GM23338 (cell line): Measurements from ENCODE around the gene TMEM147. TPM values are rescaled to one million over a fixed set of nuclear protein-coding genes. Genes with fewer than 3 reads are reported as not detected.
A peak's percentile ranks its signal among the peaks of the same experiment; 100 is the strongest.

Experiments used
- ATAC-seq: fragments of 200-7000 bp; cut with Tn5 transposase; 3 replicates; pipeline ENCODE4 v1.9.1; 2020
- DNase-seq: peaks from one replicate; pipeline ENCODE4 v3.0.0-alpha.2; 2015; ENCODE audit warnings: low spot score
- H2AFZ ChIP-seq: fragments of 200-600 bp; sonication (generic); 2 replicates; pipeline ENCODE4 v1.8.0; 2016; ENCODE audit warnings: antibody characterized with exemption, mild to moderate bottlenecking, moderate library complexity
- H3F3A ChIP-seq: fragments of 200-600 bp; sonication (generic); replicated peaks from 2 replicates; pipeline ENCODE4 v1.8.0; 2017; ENCODE audit warnings: antibody characterized with exemption, mixed run types, low read depth
- H3K27ac ChIP-seq: fragments of 200-600 bp; sonication (generic); 2 replicates; pipeline ENCODE4 v1.6.1; 2016; ENCODE audit warnings: low read depth
- H3K27me3 ChIP-seq: fragments of 200-600 bp; sonication (generic); 2 replicates; pipeline ENCODE4 v1.8.0; 2016; ENCODE audit warnings: mild to moderate bottlenecking, mixed run types, moderate library complexity; ENCODE audit not compliant: insufficient read depth
- H3K36me3 ChIP-seq: fragments of 200-600 bp; sonication (generic); 2 replicates; pipeline ENCODE4 v1.8.0; 2016; ENCODE audit warnings: mild to moderate bottlenecking; ENCODE audit not compliant: insufficient read depth
- H3K4me1 ChIP-seq: fragments of 200-600 bp; sonication (generic); 2 replicates; pipeline ENCODE4 v1.8.0; 2016; ENCODE audit warnings: mild to moderate bottlenecking, moderate library complexity; ENCODE audit not compliant: insufficient read depth
- H3K4me2 ChIP-seq: fragments of 200-600 bp; sonication (generic); 2 replicates; pipeline ENCODE4 v1.7.1; 2017; ENCODE audit warnings: mixed run types
- H3K4me3 ChIP-seq: fragments of 200-600 bp; sonication (generic); 2 replicates; pipeline ENCODE4 v1.6.1; 2016; ENCODE audit warnings: mixed run types
- H3K79me2 ChIP-seq: fragments of 200-600 bp; sonication (generic); replicated peaks from 2 replicates; pipeline ENCODE4 v1.8.0; 2017; ENCODE audit warnings: mild to moderate bottlenecking; ENCODE audit not compliant: insufficient read depth
- H3K9me2 ChIP-seq: fragments of 200-600 bp; sonication (generic); 2 replicates; pipeline ENCODE4 v1.8.0; 2017; ENCODE audit not compliant: insufficient read depth
- H4K20me1 ChIP-seq: fragments of 200-600 bp; sonication (generic); replicated peaks from 2 replicates; pipeline ENCODE4 v1.8.0; 2017; ENCODE audit warnings: mild to moderate bottlenecking; ENCODE audit not compliant: insufficient read depth
- H3K27ac Mint-ChIP-seq: 2 replicates; pipeline ENCODE4 v1.8.0; 2020; ENCODE audit warnings: inconsistent platforms, mild to moderate bottlenecking, moderate library complexity, mixed read lengths
- H3K27me3 Mint-ChIP-seq: 3 replicates; pipeline ENCODE4 v1.8.0; 2022; ENCODE audit warnings: low read depth, mild to moderate bottlenecking, moderate library complexity, mixed read lengths, inconsistent platforms; ENCODE audit not compliant: insufficient read depth, poor library complexity
- H3K36me3 Mint-ChIP-seq: 3 replicates; pipeline ENCODE4 v1.8.0; 2021; ENCODE audit warnings: low read depth, mild to moderate bottlenecking, inconsistent platforms, moderate library complexity, mixed read lengths
- H3K4me1 Mint-ChIP-seq: 3 replicates; pipeline ENCODE4 v1.8.0; 2020; ENCODE audit warnings: mild to moderate bottlenecking, inconsistent platforms, mixed read lengths
- H3K4me3 Mint-ChIP-seq: 3 replicates; pipeline ENCODE4 v1.8.0; 2021; ENCODE audit warnings: moderate library complexity, mild to moderate bottlenecking, inconsistent platforms, mixed read lengths
- H3K9me3 Mint-ChIP-seq: 3 replicates; pipeline ENCODE4 v1.8.0; 2020; ENCODE audit warnings: moderate library complexity, mild to moderate bottlenecking, inconsistent platforms, mixed read lengths
- CREB1 ChIP-seq: fragments of 250-450 bp; sonication (Bioruptor Pico); IDR thresholded peaks from 2 replicates; pipeline ENCODE4 v1.5.0; 2020; ENCODE audit warnings: low read depth, mild to moderate bottlenecking, moderate library complexity
- CTCF ChIP-seq, 2 experiments: fragments of 200-600 bp in 1 of 2; sonication (generic) in 1 of 2; conservative IDR thresholded peaks; 2 replicates each; pipeline versions ENCODE4 v1.5.1 to v1.6.1; 2016 to 2017; ENCODE audit warnings: antibody characterized with exemption in 2 of 2, low read depth in 2 of 2, mild to moderate bottlenecking in 2 of 2, moderate library complexity in 1 of 2
- ETS1 ChIP-seq: IDR thresholded peaks from 2 replicates; pipeline ENCODE4 v1.6.1; 2016; ENCODE audit warnings: antibody characterized with exemption
- EZH2 ChIP-seq: fragments of 200-600 bp; sonication (generic); IDR thresholded peaks from one replicate; pipeline ENCODE4 v1.8.0; 2017; ENCODE audit warnings: antibody characterized with exemption, mild to moderate bottlenecking, low read depth; ENCODE audit not compliant: unreplicated experiment
- EZH2phosphoT487 ChIP-seq: fragments of 200-600 bp; sonication (generic); IDR thresholded peaks from one replicate; pipeline ENCODE4 v1.8.1; 2018; ENCODE audit warnings: antibody characterized with exemption; ENCODE audit not compliant: unreplicated experiment
- JUNB ChIP-seq: IDR thresholded peaks from one replicate; pipeline ENCODE4 v1.6.1; 2016; ENCODE audit warnings: antibody characterized with exemption; ENCODE audit not compliant: unreplicated experiment
- NANOG ChIP-seq: IDR thresholded peaks from 2 replicates; pipeline ENCODE4 v1.6.1; 2016; ENCODE audit warnings: antibody characterized with exemption, borderline replicate concordance
- POLR2AphosphoS5 ChIP-seq: IDR thresholded peaks from 2 replicates; pipeline ENCODE4 v1.6.1; 2016; ENCODE audit warnings: antibody characterized with exemption, low read depth
- REST ChIP-seq: IDR thresholded peaks from one replicate; pipeline ENCODE4 v1.6.1; 2018; ENCODE audit warnings: antibody characterized with exemption; ENCODE audit not compliant: unreplicated experiment
- STAT1 ChIP-seq: IDR thresholded peaks from one replicate; pipeline ENCODE4 v1.6.1; 2016; ENCODE audit warnings: antibody characterized with exemption; ENCODE audit not compliant: unreplicated experiment
- ZNF114 ChIP-seq: fragments of 250-450 bp; sonication (Bioruptor Pico); IDR thresholded peaks from 2 replicates; pipeline ENCODE4 v1.5.0; 2020; ENCODE audit warnings: mild to moderate bottlenecking, moderate library complexity
- ZNF331 ChIP-seq: fragments of 250-450 bp; sonication (Bioruptor Pico); IDR thresholded peaks from 2 replicates; pipeline ENCODE4 v1.5.0; 2020; ENCODE audit warnings: low read depth, mild to moderate bottlenecking, moderate library complexity
- ZNF462 ChIP-seq: fragments of 250-450 bp; sonication (Bioruptor Pico); IDR thresholded peaks from 2 replicates; pipeline ENCODE4 v1.5.0; 2020; ENCODE audit warnings: mild to moderate bottlenecking, moderate library complexity
- polyA plus RNA-seq: library from polyadenylated mRNA; unstranded; fragments of >200 nt; fragmentation: Nextera tagmentation; extraction: Ambion mirVana; gene quantifications from 2 replicates; pipeline ENCODE4 v1.2.1, GENCODE V29; 2016
- total RNA-seq: library from RNA; depleted of rRNA; stranded (reverse); fragments of >200 nt; shearing (Covaris generic); gene quantifications from 2 replicates; pipeline ENCODE4 v1.2.3, GENCODE V29; 2014

Gene TMEM147
- total and polyA plus RNA-seq, 2 experiments from 2014 or later: 164 to 272 TPM

GRCh38 chr19:35556025-35556590, 10.7 kb downstream of the TMEM147 start:
- peaks cover 10% of the 10 kb centered on the region for H3K4me1 Mint-ChIP-seq
- Histone ChIP-seq H3K27ac (no peak overlapping the region), H2AFZ (no peak overlapping the region), H3K9me2 (no peaks in the 10 kb centered on the region), H4K20me1 (no peaks in the 10 kb centered on the region), H3K36me3 (no peaks in the 10 kb centered on the region), H3K4me1 (peaks cover 8% of the 10 kb centered on the region; the same call in 1 of the 2 replicates), H3K79me2 (no peaks in the 10 kb centered on the region), H3K27me3 (peaks cover 10% of the 10 kb centered on the region), H3K4me2 (no peak overlapping the region), H3F3A (peaks cover 11% of the 10 kb centered on the region; the same call in 1 of the 2 replicates), H3K4me3 (no peak overlapping the region)
- H3K9me3 Mint-ChIP-seq: no peaks in the 10 kb centered on the region; the same call in 1 of the 3 replicates
- peaks cover 3% of the 10 kb centered on the region; the same call in 2 of the 3 replicates for H3K36me3 Mint-ChIP-seq
- no peak for ATAC-seq
- no peak overlapping the region for H3K27ac Mint-ChIP-seq
- H3K27me3 Mint-ChIP-seq: peaks cover 27% of the 10 kb centered on the region
- H3K4me3 Mint-ChIP-seq: peak overlapping the region; percentile 12; the same call in 1 of the 3 replicates
- TF ChIP-seq ETS1 (no peak), ZNF114 (no peak), CTCF (conservative IDR thresholded peaks at IDR 0.05; ENCODE audit: low read depth in 2 of 2) (no peak), REST (no peak), POLR2AphosphoS5 (no peak), JUNB (no peak), STAT1 (no peak), EZH2phosphoT487 (no peak), ZNF331 (CRISPR knock-in tag) (no peak), EZH2 (no peak), NANOG (no peak), ZNF462 (CRISPR knock-in tag) (no peak), CREB1 (CRISPR knock-in tag) (no peak)
- no peak for DNase-seq
